BE2C (cell line): Measurements from ENCODE around the gene CADM2.

Source experiments
- DNase-seq: peaks from one replicate; pipeline ENCODE4 v3.0.0-alpha.2; 2020
- H3K27me3 ChIP-seq: fragments of 250-450 bp; sonication (Bioruptor Pico); 2 replicates; pipeline ENCODE4 v1.5.1; 2020; ENCODE audit warnings: mild to moderate bottlenecking
- H3K36me3 ChIP-seq: fragments of 250-450 bp; sonication (Bioruptor Pico); 2 replicates; pipeline ENCODE4 v1.5.1; 2020; ENCODE audit warnings: mild to moderate bottlenecking
- H3K4me1 ChIP-seq: fragments of 250-450 bp; sonication (Bioruptor Pico); 2 replicates; pipeline ENCODE4 v1.5.1; 2020
- H3K4me3 ChIP-seq: 2 replicates; pipeline ENCODE4 v1.5.1; 2011; ENCODE audit warnings: low read depth, low read length
- H3K9me3 ChIP-seq: fragments of 250-450 bp; sonication (Bioruptor Pico); 2 replicates; pipeline ENCODE4 v1.5.1; 2020
- TF ChIP-seq, protein P1 (sequence below): IDR thresholded peaks from 2 replicates; pipeline ENCODE4 v1.5.1; 2012; ENCODE audit warnings: mild to moderate bottlenecking, low read depth, low read length

Gene CADM2

DNA sequence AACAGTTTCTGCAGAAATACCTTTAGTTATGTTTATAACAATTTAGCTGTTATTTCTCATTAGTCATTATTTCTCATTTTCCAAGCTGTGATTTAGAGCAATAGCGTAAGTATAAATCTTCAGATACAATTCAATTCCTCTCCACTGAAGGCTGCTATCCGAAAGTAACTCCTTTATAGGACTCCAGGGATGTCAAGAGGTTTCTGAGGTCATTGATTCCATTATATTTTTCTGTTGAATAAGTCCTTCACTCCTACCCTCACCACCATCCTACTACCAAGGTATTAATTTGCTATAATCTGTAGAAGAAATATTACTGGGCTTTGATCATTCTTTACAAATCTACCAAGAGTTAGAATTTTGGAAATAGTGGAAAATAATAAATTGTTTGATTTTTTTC lies 285.7 kb downstream of the CADM2 start:
- Histone ChIP-seq H3K36me3 (no peaks in the 10 kb centered on the region), H3K27me3 (no peaks in the 10 kb centered on the region), H3K4me1 (no peaks in the 10 kb centered on the region), H3K4me3 (no peak overlapping the region), H3K9me3 (no peaks in the 10 kb centered on the region)
- TF ChIP-seq, protein P1, sequence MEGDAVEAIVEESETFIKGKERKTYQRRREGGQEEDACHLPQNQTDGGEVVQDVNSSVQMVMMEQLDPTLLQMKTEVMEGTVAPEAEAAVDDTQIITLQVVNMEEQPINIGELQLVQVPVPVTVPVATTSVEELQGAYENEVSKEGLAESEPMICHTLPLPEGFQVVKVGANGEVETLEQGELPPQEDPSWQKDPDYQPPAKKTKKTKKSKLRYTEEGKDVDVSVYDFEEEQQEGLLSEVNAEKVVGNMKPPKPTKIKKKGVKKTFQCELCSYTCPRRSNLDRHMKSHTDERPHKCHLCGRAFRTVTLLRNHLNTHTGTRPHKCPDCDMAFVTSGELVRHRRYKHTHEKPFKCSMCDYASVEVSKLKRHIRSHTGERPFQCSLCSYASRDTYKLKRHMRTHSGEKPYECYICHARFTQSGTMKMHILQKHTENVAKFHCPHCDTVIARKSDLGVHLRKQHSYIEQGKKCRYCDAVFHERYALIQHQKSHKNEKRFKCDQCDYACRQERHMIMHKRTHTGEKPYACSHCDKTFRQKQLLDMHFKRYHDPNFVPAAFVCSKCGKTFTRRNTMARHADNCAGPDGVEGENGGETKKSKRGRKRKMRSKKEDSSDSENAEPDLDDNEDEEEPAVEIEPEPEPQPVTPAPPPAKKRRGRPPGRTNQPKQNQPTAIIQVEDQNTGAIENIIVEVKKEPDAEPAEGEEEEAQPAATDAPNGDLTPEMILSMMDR, result no peak
- no peak for DNase-seq

DNA sequence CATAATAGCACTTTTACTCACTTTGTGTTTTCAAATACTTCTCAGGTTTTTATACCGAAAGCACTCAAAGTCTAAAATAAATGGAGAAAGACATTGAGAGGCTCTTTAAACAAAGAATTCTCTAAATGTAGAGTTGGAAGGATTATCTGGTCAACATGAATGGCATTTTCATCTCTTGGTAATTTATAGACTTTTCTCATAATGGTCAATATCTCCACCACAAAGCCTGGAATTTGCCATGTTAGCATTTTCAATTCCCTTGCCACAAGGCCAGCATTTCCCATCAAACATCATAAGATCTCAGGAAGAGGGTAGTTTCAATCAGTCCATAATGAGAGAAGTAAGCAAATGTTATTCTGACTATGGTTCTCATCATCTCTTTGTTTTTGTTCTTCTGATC lies 293.0 kb downstream of the CADM2 start:
- DNase-seq, result no peak
- H3K4me3 ChIP-seq, result no peak overlapping the region
- H3K4me1 ChIP-seq, result no peaks in the 10 kb centered on the region; the same call in 1 of the 2 replicates
- no peaks in the 10 kb centered on the region for H3K9me3 ChIP-seq
- TF ChIP-seq, protein P1, result no peak
- H3K27me3 ChIP-seq, result no peaks in the 10 kb centered on the region
- H3K36me3 ChIP-seq, result no peaks in the 10 kb centered on the region

DNA sequence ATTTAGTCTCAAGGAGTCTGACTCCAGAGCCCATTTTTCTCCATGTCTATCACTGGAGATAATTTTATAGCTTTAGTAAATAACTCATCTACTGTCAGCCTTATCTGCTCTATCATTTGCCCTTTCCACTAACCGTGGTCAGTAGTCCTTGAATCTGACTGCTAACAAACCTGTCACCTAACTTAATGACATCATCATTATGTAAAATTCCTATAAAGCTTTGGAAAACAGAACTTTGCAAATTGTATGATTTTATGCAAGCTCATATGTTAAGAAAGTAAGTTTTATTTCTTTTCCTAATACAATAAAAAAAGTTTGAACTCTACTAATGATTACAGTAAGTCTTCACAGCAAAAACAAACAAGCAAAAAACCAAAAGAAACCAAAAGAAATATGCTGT lies 293.9 kb downstream of the CADM2 start:
- Histone ChIP-seq H3K4me1 (no peaks in the 10 kb centered on the region; the same call in 1 of the 2 replicates), H3K9me3 (no peaks in the 10 kb centered on the region), H3K36me3 (no peaks in the 10 kb centered on the region), H3K4me3 (no peak overlapping the region), H3K27me3 (no peaks in the 10 kb centered on the region)
- DNase-seq, result no peak
- TF ChIP-seq, protein P1, result no peak

DNA sequence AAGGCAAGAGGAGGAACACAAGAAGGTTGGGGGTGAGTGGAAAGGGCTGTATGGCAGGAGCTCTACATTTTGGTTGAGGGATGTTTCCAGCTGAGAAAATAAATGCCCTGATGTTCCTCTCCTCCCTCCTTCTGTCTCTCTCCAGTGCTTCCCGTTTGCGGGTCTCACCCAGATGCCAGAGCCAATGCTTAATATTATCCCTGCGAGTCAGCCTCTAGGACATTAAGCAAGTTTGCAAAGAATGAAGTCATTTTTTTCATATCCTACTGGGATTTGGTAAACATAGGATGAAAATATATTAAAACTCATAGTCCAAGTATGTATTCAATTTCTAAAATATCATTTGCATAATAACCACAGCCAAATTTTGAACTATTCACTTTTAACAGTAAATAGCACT lies 295.9 kb downstream of the CADM2 start:
- no peaks in the 10 kb centered on the region for H3K36me3 ChIP-seq
- no peaks in the 10 kb centered on the region; the same call in 1 of the 2 replicates for H3K4me1 ChIP-seq
- no peak overlapping the region for H3K4me3 ChIP-seq
- no peaks in the 10 kb centered on the region for H3K9me3 ChIP-seq
- no peak for DNase-seq
- H3K27me3 ChIP-seq, result no peaks in the 10 kb centered on the region
- TF ChIP-seq, protein P1, result no peak

DNA sequence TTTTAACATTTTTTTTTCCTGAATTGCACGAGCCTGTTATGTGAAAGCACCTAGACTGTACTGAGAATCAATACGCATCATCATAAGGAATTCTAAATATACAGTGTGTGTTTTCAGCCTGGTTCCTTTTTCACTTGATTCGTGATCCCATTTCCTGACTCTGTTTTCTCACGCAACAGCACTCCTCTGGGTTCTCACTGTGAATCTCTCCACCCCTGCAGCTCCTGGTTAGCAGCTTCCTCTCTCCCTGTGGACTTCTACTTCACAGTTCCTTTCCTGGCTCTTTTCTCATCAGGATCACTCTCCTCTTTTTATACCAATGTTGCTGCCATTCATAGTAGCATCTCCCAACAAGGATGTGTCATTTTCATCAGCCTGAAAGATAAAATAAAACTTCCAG lies 297.2 kb downstream of the CADM2 start:
- no peaks in the 10 kb centered on the region for H3K27me3 ChIP-seq
- TF ChIP-seq, protein P1, result no peak
- H3K4me1 ChIP-seq, result no peaks in the 10 kb centered on the region; the same call in 1 of the 2 replicates
- H3K36me3 ChIP-seq, result no peaks in the 10 kb centered on the region
- no peak overlapping the region for H3K4me3 ChIP-seq
- no peak for DNase-seq
- no peaks in the 10 kb centered on the region for H3K9me3 ChIP-seq

DNA sequence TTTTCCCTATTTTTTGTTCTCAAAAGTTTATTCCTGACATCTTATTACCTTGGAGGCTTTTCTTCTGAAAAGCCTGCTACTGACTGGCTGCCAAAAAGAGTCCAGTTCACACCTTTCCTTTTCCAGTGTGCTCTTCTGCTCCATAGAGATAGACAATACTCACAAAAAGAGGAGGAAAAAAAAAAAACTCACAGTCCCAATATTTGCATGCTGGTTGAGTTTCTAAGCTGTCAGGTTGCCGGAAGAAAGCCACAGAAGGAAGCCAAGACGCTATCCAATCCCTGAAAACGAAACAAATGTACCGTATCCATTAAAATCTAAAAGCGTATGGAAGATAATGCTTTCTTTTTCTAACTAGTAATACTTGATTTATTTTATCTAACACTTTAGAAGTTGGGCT lies 299.5 kb downstream of the CADM2 start:
- Histone ChIP-seq H3K36me3 (no peaks in the 10 kb centered on the region), H3K27me3 (no peaks in the 10 kb centered on the region), H3K9me3 (no peaks in the 10 kb centered on the region), H3K4me1 (no peaks in the 10 kb centered on the region; the same call in 1 of the 2 replicates), H3K4me3 (no peak overlapping the region)
- TF ChIP-seq, protein P1, result no peak
- no peak for DNase-seq
